HUES64 (cell line): Measurements from ENCODE around the gene DUOX2.
"Not testable (repeated sequence)": the region's sequence is repeated elsewhere in the genome, so short reads cannot be mapped to it uniquely, and the experiment has no call there.

Experiments used
- H3K27ac ChIP-seq: 2 replicates; pipeline ENCODE4 v1.7.0; 2013; ENCODE audit warnings: low read depth, low read length, inconsistent platforms
- H3K27me3 ChIP-seq: 2 replicates; pipeline ENCODE4 v1.6.1; 2013; ENCODE audit warnings: mild to moderate bottlenecking, low read length; ENCODE audit not compliant: insufficient read depth
- H3K36me3 ChIP-seq: 2 replicates; pipeline ENCODE4 v1.6.1; 2013; ENCODE audit warnings: mild to moderate bottlenecking, low read length; ENCODE audit not compliant: insufficient read depth
- H3K4me1 ChIP-seq: 2 replicates; pipeline ENCODE4 v1.6.1; 2013; ENCODE audit warnings: mild to moderate bottlenecking, low read length, moderate library complexity; ENCODE audit not compliant: insufficient read depth
- H3K4me3 ChIP-seq: 2 replicates; pipeline ENCODE4 v1.5.1; 2013; ENCODE audit warnings: mild to moderate bottlenecking, low read length, moderate library complexity
- H3K9ac ChIP-seq: 2 replicates; pipeline ENCODE4 v1.6.1; 2013; ENCODE audit warnings: mild to moderate bottlenecking, low read depth, low read length
- H3K9me3 ChIP-seq: 2 replicates; pipeline ENCODE4 v1.6.1; 2013; ENCODE audit warnings: low read depth, low read length; ENCODE audit not compliant: insufficient read depth
- WGBS: fragments of 150-250, 120-280 bp; methylation state at CpG from one replicate; pipeline ENCODE4 v1.1.7; 2013; ENCODE audit warnings: missing lambda C conversion rate; 5-methylcytosine and 5-hydroxymethylcytosine counted together

The DUOX2 gene

DNA sequence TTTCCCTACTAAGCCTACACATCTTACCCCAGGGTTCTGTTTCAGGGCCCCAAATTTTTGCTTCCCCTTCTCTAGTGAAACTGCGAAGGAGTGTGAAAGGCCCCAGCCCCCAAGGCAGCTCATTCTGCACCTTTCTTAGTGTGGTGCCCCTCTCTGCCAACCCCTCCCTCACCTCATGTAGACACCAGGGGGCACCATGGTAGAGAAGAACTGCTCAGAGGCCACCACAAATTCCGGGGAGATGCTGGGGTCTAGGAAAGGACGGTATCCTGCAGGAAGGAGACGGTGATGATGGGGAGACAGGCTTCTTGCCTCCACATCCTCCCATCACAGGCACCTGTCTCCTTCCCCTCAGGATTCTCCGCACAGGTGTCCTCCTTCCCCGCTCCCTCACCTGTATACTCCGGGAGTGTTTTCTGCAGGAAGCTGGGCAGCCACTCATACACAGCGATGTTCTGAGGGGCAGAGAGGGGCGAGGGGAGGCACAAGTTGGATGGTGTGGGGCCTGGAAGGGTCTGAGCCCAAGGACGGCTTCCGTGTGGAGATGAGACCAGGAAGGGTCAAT is 3.6 kb downstream of the DUOX2 start:
- peaks cover 64% of the 10 kb centered on the region for H3K27me3 ChIP-seq
- H3K4me1 ChIP-seq: peaks cover 17% of the 10 kb centered on the region; the same call in 1 of the 2 replicates
- no peak overlapping the region for H3K4me3 ChIP-seq
- 89% methylated on average over 11 of the region's 11 CpGs for WGBS
- H3K9ac ChIP-seq: no peak overlapping the region
- no peaks in the 10 kb centered on the region; the same call in 1 of the 2 replicates for H3K9me3 ChIP-seq
- H3K36me3 ChIP-seq: no peaks in the 10 kb centered on the region
- H3K27ac ChIP-seq: no peak overlapping the region

DNA sequence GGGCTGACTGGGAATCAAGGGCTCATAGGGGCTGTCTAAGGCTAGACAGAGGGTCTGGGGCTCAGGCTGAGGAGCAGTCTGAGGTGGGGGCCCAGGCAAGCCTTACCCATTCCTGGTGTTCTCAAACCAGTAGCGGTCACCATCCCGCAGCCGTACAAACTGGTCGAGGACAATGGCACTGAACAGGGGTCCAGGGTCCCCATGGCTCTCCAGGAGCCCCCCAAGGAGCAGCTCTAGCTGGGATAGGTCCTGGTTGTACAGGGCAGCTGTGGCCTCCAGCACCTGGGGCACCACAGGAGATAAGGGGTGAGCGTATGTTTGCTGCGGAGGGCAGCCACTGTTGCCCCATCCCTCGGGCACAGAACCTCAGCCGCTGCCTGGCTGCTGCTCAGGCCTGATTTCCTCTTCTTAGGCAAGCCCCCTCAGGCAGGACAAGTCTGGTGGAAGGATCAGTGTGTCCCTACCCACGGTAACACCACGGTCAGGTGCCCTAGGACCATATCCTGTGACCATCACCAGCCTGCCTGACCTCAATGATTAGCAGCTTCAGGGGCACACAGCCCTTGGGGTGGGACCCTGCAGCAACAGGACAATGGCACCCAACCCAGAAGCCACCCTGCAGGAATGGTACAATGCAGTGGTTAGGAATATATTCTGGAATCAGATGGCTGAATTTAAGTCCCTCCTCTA is 5.9 kb downstream of the DUOX2 start:
- Histone ChIP-seq H3K27ac (no peak overlapping the region), H3K9me3 (no peaks in the 10 kb centered on the region), H3K4me3 (no peak overlapping the region), H3K9ac (no peak overlapping the region), H3K4me1 (0 out of 2 replicates have a peak, but pooled peaks cover 4% of the 10 kb centered on the region), H3K36me3 (no peaks in the 10 kb centered on the region), H3K27me3 (peaks cover 41% of the 10 kb centered on the region)
- 94% methylated on average over 10 of the region's 10 CpGs for WGBS

DNA sequence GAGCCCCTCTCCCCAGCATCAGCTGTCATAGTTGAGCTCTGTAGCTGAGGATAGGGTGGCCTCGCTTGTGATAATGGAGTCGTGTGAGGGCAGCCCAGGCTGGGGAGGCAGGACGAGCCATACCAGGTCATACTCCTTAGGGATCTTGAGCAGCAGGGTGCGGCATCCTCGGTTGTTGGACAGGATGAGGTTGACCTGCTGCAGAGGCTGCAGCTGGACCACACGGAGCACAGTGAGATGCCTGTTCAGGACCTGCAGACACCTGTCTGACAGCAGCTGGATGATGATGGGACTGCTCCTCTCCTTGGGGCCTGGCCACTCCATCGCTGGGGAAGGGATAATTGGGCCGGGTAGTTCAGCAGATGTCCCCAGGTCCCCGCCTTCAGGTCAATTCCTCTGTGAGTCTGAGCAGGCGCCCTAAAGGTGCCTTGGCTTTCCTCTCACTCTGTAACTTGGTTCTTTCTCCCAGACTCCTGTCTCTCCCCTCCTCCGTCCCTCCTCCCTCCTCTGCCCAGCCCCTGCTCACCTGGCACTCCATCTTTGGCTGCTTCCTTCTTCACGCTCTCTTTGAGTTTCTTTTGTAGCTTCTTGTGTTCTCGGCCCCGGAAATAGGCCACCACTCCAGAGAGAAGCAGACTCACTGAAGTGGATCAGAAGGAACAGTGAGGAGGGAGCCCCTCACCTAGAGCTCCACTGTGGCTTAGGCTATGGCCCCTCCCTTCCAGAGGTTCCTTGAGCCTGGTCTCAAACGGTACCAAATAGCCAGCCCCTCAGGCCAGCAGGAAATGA is 7.8 kb downstream of the DUOX2 start:
- H3K9me3 ChIP-seq: no peaks in the 10 kb centered on the region
- H3K4me3 ChIP-seq: no peak overlapping the region
- H3K36me3 ChIP-seq: no peaks in the 10 kb centered on the region
- no peak overlapping the region for H3K27ac ChIP-seq
- peaks cover 8% of the 10 kb centered on the region for H3K4me1 ChIP-seq
- peaks cover 23% of the 10 kb centered on the region for H3K27me3 ChIP-seq
- WGBS: 85% methylated on average over 15 of the region's 15 CpGs
- no peak overlapping the region for H3K9ac ChIP-seq

DNA sequence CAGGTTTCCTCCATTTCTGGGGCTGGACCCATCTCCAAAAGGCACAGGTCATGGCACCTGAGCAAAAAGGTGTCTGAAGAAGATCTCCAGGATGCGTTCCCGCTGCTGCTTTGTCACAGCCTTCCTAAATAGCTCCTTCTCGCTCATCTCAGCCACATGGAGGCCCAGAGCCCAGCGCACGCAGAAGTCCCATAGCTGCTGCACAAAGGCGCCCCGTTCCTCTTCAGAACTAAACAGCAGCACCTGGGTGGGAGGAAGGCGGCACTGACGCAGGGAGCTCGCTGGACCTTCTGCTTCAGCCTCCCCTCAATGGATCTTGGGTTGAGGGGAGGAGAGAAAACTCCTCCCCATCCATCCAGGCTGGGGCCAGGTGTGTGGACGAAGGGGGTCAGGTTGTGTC is 8.4 kb downstream of the DUOX2 start:
- H3K27me3 ChIP-seq: peaks cover 20% of the 10 kb centered on the region
- no peak overlapping the region for H3K4me3 ChIP-seq
- peaks cover 14% of the 10 kb centered on the region for H3K4me1 ChIP-seq
- 93% methylated on average over 8 of the region's 11 CpGs for WGBS
- no peak overlapping the region for H3K27ac ChIP-seq
- no peaks in the 10 kb centered on the region for H3K9me3 ChIP-seq
- H3K9ac ChIP-seq: no peak overlapping the region
- H3K36me3 ChIP-seq: no peaks in the 10 kb centered on the region

DNA sequence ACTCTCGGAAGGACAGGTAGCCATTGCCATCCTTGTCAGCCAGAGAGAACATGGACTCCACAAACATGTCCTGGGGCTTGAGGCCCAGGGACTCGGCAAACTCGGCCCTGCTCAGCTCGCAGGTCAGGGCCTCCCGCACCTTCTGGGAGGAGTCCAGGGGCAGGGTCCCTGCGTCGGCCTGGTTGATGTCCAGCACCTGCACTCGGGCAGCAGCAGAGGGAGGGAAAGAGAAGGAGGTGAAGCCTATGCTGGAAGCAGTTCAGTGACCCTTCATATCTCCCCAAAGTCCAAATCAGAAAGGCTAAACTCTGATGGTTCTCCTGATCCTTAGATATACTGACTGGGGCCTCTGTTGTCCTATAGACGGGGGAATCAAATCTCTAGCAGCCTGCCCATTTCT is 9.8 kb downstream of the DUOX2 start:
- not testable (repeated sequence) for H3K9me3 ChIP-seq, H3K9ac ChIP-seq, H3K27me3 ChIP-seq, H3K27ac ChIP-seq, H3K4me3 ChIP-seq, H3K36me3 ChIP-seq
- WGBS: 99% methylated on average over 8 of the region's 9 CpGs
- H3K4me1 ChIP-seq: peaks cover 17% of the 10 kb centered on the region

DNA sequence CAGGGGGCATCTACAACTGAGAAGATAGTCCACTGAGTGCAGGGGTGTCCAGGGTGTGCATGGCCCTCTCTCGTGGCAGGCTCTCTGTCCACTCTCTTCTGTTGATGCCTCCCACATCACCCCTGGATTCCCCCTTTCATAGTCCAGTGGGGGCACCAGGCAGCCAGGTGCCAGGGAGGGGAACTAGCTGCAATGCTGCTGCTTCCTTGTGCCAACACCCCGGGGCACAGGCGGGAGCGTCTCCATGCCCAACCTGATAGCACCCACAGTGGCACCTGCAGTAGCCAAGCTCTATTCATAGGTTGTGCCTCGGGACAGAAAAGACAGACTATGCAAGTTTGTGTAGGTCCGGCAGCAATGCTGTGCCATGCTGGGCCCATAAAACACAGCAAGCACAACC is 11.7 kb downstream of the DUOX2 start:
- Histone ChIP-seq H3K9ac (no peak overlapping the region), H3K9me3 (no peaks in the 10 kb centered on the region), H3K4me1 (peaks cover 17% of the 10 kb centered on the region), H3K27ac (no peak overlapping the region), H3K4me3 (no peak overlapping the region), H3K36me3 (no peaks in the 10 kb centered on the region), H3K27me3 (peaks cover 2% of the 10 kb centered on the region; the same call in 1 of the 2 replicates)
- 94% methylated on average over 6 of the region's 6 CpGs for WGBS

DNA sequence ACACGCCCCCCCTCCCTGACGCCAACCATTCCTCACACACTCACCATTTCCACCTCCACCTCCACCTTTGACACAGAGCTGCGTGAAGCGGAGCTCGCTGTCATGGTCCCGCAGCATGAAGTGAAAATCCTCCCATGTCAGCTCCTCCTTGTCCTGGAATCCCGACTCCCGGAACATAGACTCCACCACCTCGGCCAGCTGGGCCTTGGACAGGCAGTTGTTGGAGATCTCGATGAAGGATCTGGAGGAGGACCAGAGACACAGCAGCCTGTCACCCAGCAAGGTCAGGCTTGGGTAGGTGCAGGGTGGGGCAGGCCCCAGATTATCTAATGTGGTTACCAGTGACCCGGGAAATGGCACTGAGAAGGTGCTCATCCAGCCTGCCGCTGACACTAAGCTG is 12.2 kb downstream of the DUOX2 start:
- no peaks in the 10 kb centered on the region for H3K9me3 ChIP-seq
- peaks cover 2% of the 10 kb centered on the region; the same call in 1 of the 2 replicates for H3K27me3 ChIP-seq
- WGBS: 91% methylated on average over 12 of the region's 12 CpGs
- no peak overlapping the region for H3K9ac ChIP-seq
- H3K27ac ChIP-seq: no peak overlapping the region
- peaks cover 17% of the 10 kb centered on the region for H3K4me1 ChIP-seq
- no peaks in the 10 kb centered on the region for H3K36me3 ChIP-seq
- H3K4me3 ChIP-seq: no peak overlapping the region

DNA sequence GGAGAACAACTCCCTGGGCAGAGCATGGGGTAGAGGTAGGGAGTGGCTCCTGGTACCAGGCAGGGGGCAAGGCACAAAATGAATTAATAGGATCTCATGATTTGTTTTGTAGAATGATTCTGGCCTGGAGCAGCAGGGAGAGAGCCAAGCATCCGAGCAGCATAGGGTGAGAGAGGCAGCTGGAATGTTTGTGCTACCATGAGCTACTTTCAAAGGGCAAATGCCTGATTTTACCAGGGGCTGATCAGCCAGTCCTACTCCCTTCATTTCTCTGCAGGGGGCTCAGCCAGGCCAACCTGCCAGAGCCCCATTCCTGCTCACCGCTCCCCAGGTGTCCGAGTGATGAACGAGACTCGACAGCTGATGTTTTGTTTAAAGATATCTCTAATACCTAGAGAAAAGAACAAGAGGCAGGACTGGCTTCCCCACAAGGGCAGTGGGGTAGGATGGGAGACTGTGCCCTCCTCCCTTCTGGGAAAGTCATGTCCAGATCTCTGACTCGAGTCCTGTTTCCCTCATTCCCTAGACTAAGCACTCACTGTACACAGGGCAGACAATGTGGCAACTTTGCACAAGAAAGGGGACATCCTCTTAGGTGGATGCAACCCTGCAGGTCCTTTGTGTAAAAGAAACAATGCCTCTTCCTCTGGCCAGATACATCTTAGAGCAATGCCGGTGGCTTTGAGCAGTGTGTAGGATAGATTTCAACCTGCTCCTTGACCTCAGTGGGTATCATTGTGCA is 12.9 kb downstream of the DUOX2 start:
- 55% methylated on average over 4 of the region's 7 CpGs for WGBS
- H3K27me3 ChIP-seq: peaks cover 2% of the 10 kb centered on the region; the same call in 1 of the 2 replicates

DNA sequence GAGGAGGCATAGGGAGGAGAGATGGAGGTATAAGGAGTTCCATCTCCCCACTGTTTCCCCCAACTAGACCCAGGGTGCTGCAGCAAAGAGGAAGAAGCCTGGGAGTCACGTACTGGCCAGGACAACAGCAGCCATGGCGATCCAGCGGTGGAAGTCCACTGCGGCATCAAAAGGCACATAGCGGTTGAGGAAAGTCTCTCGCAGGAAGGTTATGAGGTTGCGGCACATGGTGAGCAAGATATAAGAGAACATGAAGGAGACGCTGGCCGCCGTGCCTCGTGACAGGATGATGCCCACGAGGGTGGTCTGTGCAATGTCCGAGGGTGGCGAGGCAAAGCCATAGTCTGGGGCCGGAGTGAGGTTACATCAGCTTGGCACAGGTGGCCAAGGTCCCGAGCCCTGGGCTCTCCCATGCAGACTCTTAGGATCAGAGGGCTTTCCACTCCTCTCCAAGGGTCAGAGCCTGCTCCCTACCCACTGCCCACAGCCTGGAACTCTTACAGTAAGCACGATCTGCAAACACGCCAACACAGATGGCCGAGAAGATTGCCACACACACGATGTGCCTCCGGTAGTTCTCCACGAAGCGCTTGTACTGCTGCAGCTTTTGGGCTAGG is 14.3 kb downstream of the DUOX2 start:
- Histone ChIP-seq H3K27me3 (0 out of 2 replicates have a peak, but pooled peaks cover 2% of the 10 kb centered on the region), H3K27ac (no peak overlapping the region), H3K36me3 (no peaks in the 10 kb centered on the region), H3K9ac (no peak overlapping the region), H3K4me3 (no peak overlapping the region), H3K4me1 (peaks cover 17% of the 10 kb centered on the region), H3K9me3 (no peaks in the 10 kb centered on the region)
- 92% methylated on average over 23 of the region's 23 CpGs for WGBS

More for the DNA sequence above, 12.9 kb downstream of the DUOX2 start:
- Histone ChIP-seq H3K4me3 (no peak overlapping the region), H3K4me1 (peaks cover 17% of the 10 kb centered on the region), H3K36me3 (no peaks in the 10 kb centered on the region), H3K27ac (no peak overlapping the region), H3K9me3 (no peaks in the 10 kb centered on the region), H3K9ac (no peak overlapping the region)

DNA sequence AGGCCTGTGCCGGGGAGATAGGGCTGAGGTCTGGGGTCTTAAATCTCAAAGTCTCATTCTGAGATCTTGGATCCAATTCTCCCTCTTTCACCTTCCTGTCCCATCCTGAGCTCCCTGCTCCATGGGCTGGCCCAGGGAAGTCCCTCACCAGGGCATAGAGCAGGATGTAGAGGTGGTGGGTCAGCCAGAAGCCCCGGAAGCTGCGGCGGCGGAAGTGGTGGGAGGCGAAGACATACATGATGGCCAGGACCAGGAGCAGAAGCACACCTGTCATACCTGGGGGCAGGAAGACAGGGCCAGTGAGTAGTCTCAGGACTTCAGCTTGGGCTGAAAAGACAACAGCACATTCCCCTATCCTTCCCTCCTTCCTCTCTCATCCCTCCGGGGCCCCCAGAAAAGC is 16.5 kb downstream of the DUOX2 start:
- 98% methylated on average over 7 of the region's 7 CpGs for WGBS
- H3K4me1 ChIP-seq: peaks cover 17% of the 10 kb centered on the region
- H3K9ac ChIP-seq: no peak overlapping the region
- no peaks in the 10 kb centered on the region for H3K9me3 ChIP-seq
- H3K36me3 ChIP-seq: no peaks in the 10 kb centered on the region
- no peak overlapping the region for H3K27ac ChIP-seq
- H3K27me3 ChIP-seq: 0 out of 2 replicates have a peak, but pooled peaks cover 2% of the 10 kb centered on the region
- no peak overlapping the region for H3K4me3 ChIP-seq
